Stomach (tissue), 4 donors: ENCODE data around the gene ZNF554.

ENCODE experiments used
- CTCF ChIP-seq, 7 experiments: fragments of 450-650 bp in 4 of 7; fragments of 200-600 bp in 3 of 7; sonication (generic) in 3 of 7; IDR thresholded peaks; one replicate each; pipeline ENCODE4 v1.5.1; 2016 to 2019; ENCODE audit warnings: antibody characterized with exemption in 7 of 7, control low read depth in 2 of 7, mild to moderate bottlenecking in 1 of 7
- EP300 ChIP-seq: sonication (generic); formaldehyde crosslinking; IDR thresholded peaks from one replicate; pipeline ENCODE4 v1.6.1; 2017; ENCODE audit warnings: antibody characterized with exemption
- POLR2A ChIP-seq, 4 donors: fragments of 450-650 bp; IDR thresholded peaks; one replicate each; pipeline ENCODE4 v1.6.1; 2016; ENCODE audit warnings: antibody characterized with exemption in 4 of 4, control low read depth in 2 of 4, mild to moderate bottlenecking in 1 of 4, moderate library complexity in 1 of 4
- POLR2AphosphoS5 ChIP-seq, 3 donors: sonication (generic); formaldehyde crosslinking; IDR thresholded peaks; one replicate each; pipeline ENCODE4 v1.6.1; 2016; ENCODE audit warnings: antibody characterized with exemption in 3 of 3

- TF ChIP-seq EP300 (no peak), CTCF (IDR thresholded peaks at IDR 0.05) (no peak), POLR2A (IDR thresholded peaks at IDR 0.05) (no peak), POLR2AphosphoS5 (IDR thresholded peaks at IDR 0.05) (no peak)
Observed at GRCh38 chr19:2885736-2886135, 66.1 kb downstream of the ZNF554 start.
